Measurements from ENCODE around the gene MRPS9. TPM values are rescaled to one million over a fixed set of nuclear protein-coding genes. Genes with fewer than 3 reads are reported as not detected.

Gene MRPS9
- polyA plus RNA-seq, 2 donors: 17.8 to 25.0 TPM

DNA sequence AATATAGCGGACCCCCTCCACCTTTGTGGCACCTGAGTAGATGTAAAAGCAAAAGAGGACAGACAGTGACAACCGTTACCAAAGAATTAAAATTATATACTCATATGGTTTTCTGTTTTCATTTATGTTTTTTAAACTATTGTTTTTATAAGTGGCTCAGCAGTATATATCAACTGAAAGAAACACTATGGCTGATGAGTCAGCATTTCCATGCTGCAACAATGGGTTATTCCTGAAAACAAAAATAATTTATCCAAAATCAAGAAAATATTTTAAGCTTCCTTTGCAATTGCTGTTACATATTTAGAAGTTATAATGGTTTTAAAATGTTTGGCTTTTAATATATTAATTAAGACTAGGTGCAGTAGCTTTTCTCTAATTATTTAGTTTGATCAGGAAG lies 17.7 kb downstream of the MRPS9 start:
- WGBS, 2 donors: 73 to 77% methylated on average over 2 of the region's 2 CpGs
- Histone ChIP-seq H3K4me1 (ENCODE audit: control insufficient read depth in 2 of 2, insufficient read depth in 2 of 2, low read length in 1 of 2) (no peaks in the 10 kb centered on the region), H3K27me3 (ENCODE audit: control insufficient read depth in 1 of 2, insufficient read depth in 2 of 2, low read length in 2 of 2) (no peaks in the 10 kb centered on the region), H3K36me3 (ENCODE audit: control insufficient read depth in 2 of 2, insufficient read depth in 2 of 2, low read length in 1 of 2) (no peaks in the 10 kb centered on the region), H3K4me3 (ENCODE audit: low read depth in 1 of 2, low read length in 2 of 2) (no peak overlapping the region), H3K27ac (ENCODE audit: low read depth in 2 of 2, low read length in 1 of 2) (no peak overlapping the region), H3K9me3 (ENCODE audit: control insufficient read depth in 2 of 2, insufficient read depth in 1 of 2, low read depth in 1 of 2, low read length in 1 of 2) (no peaks in the 10 kb centered on the region)

DNA sequence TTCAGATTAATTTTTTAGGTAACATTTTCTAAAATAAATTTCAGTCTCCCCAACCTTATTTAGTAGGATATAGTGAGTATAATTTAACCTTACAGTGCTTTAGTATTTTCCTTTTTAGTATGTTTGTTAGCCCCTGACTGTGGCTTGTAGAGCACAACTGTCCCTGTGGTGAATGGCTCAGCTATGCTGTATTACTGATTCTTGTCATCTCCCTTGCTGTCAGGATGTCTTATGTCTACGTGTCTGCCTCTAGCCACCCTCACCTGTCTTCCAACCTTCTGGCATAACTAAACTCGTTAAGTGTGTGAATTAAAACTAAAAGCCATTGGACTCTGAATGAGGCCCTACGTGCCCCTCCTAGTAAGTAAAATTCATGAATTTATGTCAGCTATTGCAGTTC lies 18.4 kb downstream of the MRPS9 start:
- no peaks in the 10 kb centered on the region for H3K4me1 ChIP-seq (ENCODE audit: control insufficient read depth in 2 of 2, insufficient read depth in 2 of 2, low read length in 1 of 2)
- no peaks in the 10 kb centered on the region for H3K36me3 ChIP-seq (ENCODE audit: control insufficient read depth in 2 of 2, insufficient read depth in 2 of 2, low read length in 1 of 2)
- no peaks in the 10 kb centered on the region for H3K9me3 ChIP-seq (ENCODE audit: control insufficient read depth in 2 of 2, insufficient read depth in 1 of 2, low read depth in 1 of 2, low read length in 1 of 2)
- H3K4me3 ChIP-seq (ENCODE audit: low read depth in 1 of 2, low read length in 2 of 2): no peak overlapping the region
- 82 to 85% methylated on average over 3 of the region's 3 CpGs for WGBS, 2 donors
- no peak overlapping the region for H3K27ac ChIP-seq (ENCODE audit: low read depth in 2 of 2, low read length in 1 of 2)
- H3K27me3 ChIP-seq (ENCODE audit: control insufficient read depth in 1 of 2, insufficient read depth in 2 of 2, low read length in 2 of 2): no peaks in the 10 kb centered on the region

- no peaks in the 10 kb centered on the region for H3K27me3 ChIP-seq (ENCODE audit: control insufficient read depth in 1 of 2, insufficient read depth in 2 of 2, low read length in 2 of 2)
- no peaks in the 10 kb centered on the region for H3K36me3 ChIP-seq (ENCODE audit: control insufficient read depth in 2 of 2, insufficient read depth in 2 of 2, low read length in 1 of 2)
- no peaks in the 10 kb centered on the region for H3K4me1 ChIP-seq (ENCODE audit: control insufficient read depth in 2 of 2, insufficient read depth in 2 of 2, low read length in 1 of 2)
- H3K4me3 ChIP-seq (ENCODE audit: low read depth in 1 of 2, low read length in 2 of 2): no peak overlapping the region
- 60 to 68% methylated on average over 1 of the region's 1 CpG for WGBS, 2 donors
- no peaks in the 10 kb centered on the region for H3K9me3 ChIP-seq (ENCODE audit: control insufficient read depth in 2 of 2, insufficient read depth in 1 of 2, low read depth in 1 of 2, low read length in 1 of 2)
- no peak overlapping the region for H3K27ac ChIP-seq (ENCODE audit: low read depth in 2 of 2, low read length in 1 of 2)
Measured at GRCh38 chr2:105057005-105057404, 19.1 kb downstream of the MRPS9 start.

DNA sequence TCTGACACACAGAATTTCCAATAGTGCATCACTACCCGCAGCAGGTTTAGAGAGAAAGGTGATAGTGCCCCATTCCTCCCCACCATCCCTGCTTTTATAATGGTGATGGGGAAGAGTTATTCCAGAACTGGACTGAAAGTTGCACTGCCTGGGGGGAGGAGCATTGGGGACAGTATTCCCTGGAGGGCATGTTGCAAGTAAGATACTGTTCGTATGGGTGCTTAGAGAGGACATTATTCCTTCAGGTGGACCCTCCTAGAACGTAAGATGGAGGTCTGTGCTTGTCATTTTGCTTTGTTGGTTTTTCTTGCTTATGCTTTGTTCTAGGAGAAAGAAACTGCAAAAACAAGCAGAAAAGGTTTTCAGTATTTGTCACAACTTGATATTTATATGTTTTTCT lies 23.7 kb downstream of the MRPS9 start:
- 93 to 95% methylated on average over 3 of the region's 3 CpGs for WGBS, 2 donors
- H3K9me3 ChIP-seq (ENCODE audit: control insufficient read depth in 2 of 2, insufficient read depth in 1 of 2, low read depth in 1 of 2, low read length in 1 of 2): no peaks in the 10 kb centered on the region
- H3K4me1 ChIP-seq (ENCODE audit: control insufficient read depth in 2 of 2, insufficient read depth in 2 of 2, low read length in 1 of 2): no peaks in the 10 kb centered on the region
- no peak overlapping the region for H3K4me3 ChIP-seq (ENCODE audit: low read depth in 1 of 2, low read length in 2 of 2)
- H3K27me3 ChIP-seq (ENCODE audit: control insufficient read depth in 1 of 2, insufficient read depth in 2 of 2, low read length in 2 of 2): no peaks in the 10 kb centered on the region
- H3K36me3 ChIP-seq (ENCODE audit: control insufficient read depth in 2 of 2, insufficient read depth in 2 of 2, low read length in 1 of 2): peaks cover 0 to 5% of the 10 kb centered on the region in 2 donors
- H3K27ac ChIP-seq (ENCODE audit: low read depth in 2 of 2, low read length in 1 of 2): no peak overlapping the region

GRCh38 chr2:105062158-105062557 lies 24.3 kb downstream of the MRPS9 start:
- 95% methylated on average over 5 of the region's 5 CpGs for WGBS, 2 donors
- Histone ChIP-seq H3K4me3 (ENCODE audit: low read depth in 1 of 2, low read length in 2 of 2) (no peak overlapping the region), H3K4me1 (ENCODE audit: control insufficient read depth in 2 of 2, insufficient read depth in 2 of 2, low read length in 1 of 2) (no peaks in the 10 kb centered on the region), H3K27ac (ENCODE audit: low read depth in 2 of 2, low read length in 1 of 2) (no peak overlapping the region), H3K36me3 (ENCODE audit: control insufficient read depth in 2 of 2, insufficient read depth in 2 of 2, low read length in 1 of 2) (peaks cover 0 to 5% of the 10 kb centered on the region in 2 donors), H3K27me3 (ENCODE audit: control insufficient read depth in 1 of 2, insufficient read depth in 2 of 2, low read length in 2 of 2) (no peaks in the 10 kb centered on the region), H3K9me3 (ENCODE audit: control insufficient read depth in 2 of 2, insufficient read depth in 1 of 2, low read depth in 1 of 2, low read length in 1 of 2) (no peaks in the 10 kb centered on the region)

GRCh38 chr2:105068387-105068786 lies 30.5 kb downstream of the MRPS9 start:
- WGBS, 2 donors: 86 to 93% methylated on average over 1 of the region's 1 CpG
- H3K9me3 ChIP-seq (ENCODE audit: control insufficient read depth in 2 of 2, insufficient read depth in 1 of 2, low read depth in 1 of 2, low read length in 1 of 2): no peaks in the 10 kb centered on the region
- peaks cover 0 to 9% of the 10 kb centered on the region in 2 donors for H3K36me3 ChIP-seq (ENCODE audit: control insufficient read depth in 2 of 2, insufficient read depth in 2 of 2, low read length in 1 of 2)
- H3K27ac ChIP-seq (ENCODE audit: low read depth in 2 of 2, low read length in 1 of 2): no peak overlapping the region
- H3K27me3 ChIP-seq (ENCODE audit: control insufficient read depth in 1 of 2, insufficient read depth in 2 of 2, low read length in 2 of 2): no peaks in the 10 kb centered on the region
- H3K4me3 ChIP-seq (ENCODE audit: low read depth in 1 of 2, low read length in 2 of 2): no peak overlapping the region
- no peaks in the 10 kb centered on the region for H3K4me1 ChIP-seq (ENCODE audit: control insufficient read depth in 2 of 2, insufficient read depth in 2 of 2, low read length in 1 of 2)

- Histone ChIP-seq H3K4me3 (ENCODE audit: low read depth in 1 of 2, low read length in 2 of 2) (no peak overlapping the region), H3K9me3 (ENCODE audit: control insufficient read depth in 2 of 2, insufficient read depth in 1 of 2, low read depth in 1 of 2, low read length in 1 of 2) (no peaks in the 10 kb centered on the region), H3K4me1 (ENCODE audit: control insufficient read depth in 2 of 2, insufficient read depth in 2 of 2, low read length in 1 of 2) (no peaks in the 10 kb centered on the region), H3K27ac (ENCODE audit: low read depth in 2 of 2, low read length in 1 of 2) (no peak overlapping the region), H3K27me3 (ENCODE audit: control insufficient read depth in 1 of 2, insufficient read depth in 2 of 2, low read length in 2 of 2) (no peaks in the 10 kb centered on the region), H3K36me3 (ENCODE audit: control insufficient read depth in 2 of 2, insufficient read depth in 2 of 2, low read length in 1 of 2) (peaks cover 0 to 9% of the 10 kb centered on the region in 2 donors)
- 93 to 97% methylated on average over 5 of the region's 5 CpGs for WGBS, 2 donors
Measured at GRCh38 chr2:105068875-105069274, 31.0 kb downstream of the MRPS9 start.

GRCh38 chr2:105070010-105070865 lies 32.4 kb downstream of the MRPS9 start:
- Histone ChIP-seq H3K4me3 (ENCODE audit: low read depth in 1 of 2, low read length in 2 of 2) (no peak overlapping the region), H3K9me3 (ENCODE audit: control insufficient read depth in 2 of 2, insufficient read depth in 1 of 2, low read depth in 1 of 2, low read length in 1 of 2) (no peaks in the 10 kb centered on the region), H3K4me1 (ENCODE audit: control insufficient read depth in 2 of 2, insufficient read depth in 2 of 2, low read length in 1 of 2) (no peaks in the 10 kb centered on the region), H3K36me3 (ENCODE audit: control insufficient read depth in 2 of 2, insufficient read depth in 2 of 2, low read length in 1 of 2) (peaks cover 0 to 4% of the 10 kb centered on the region in 2 donors), H3K27ac (ENCODE audit: low read depth in 2 of 2, low read length in 1 of 2) (no peak overlapping the region), H3K27me3 (ENCODE audit: control insufficient read depth in 1 of 2, insufficient read depth in 2 of 2, low read length in 2 of 2) (no peaks in the 10 kb centered on the region)
- 87 to 88% methylated on average over 7 of the region's 7 CpGs for WGBS, 2 donors

DNA sequence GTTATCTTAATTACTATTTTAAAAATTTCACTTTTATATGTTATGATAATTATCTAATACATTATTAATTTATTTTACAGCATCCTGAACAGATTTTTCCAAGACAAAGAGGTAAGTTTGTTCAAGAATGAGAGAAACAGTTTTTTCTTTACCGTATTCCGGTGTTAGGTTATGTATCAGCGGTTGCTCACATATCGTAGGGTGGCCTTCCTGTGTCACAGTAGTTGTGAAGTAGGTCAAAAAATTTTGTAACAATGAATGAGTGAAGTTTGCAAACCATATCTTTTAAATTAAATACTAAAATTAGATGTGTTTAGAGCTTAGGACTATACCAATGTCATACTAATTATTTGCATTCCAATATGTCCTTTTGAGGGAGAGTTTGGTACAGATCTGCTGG lies 33.5 kb downstream of the MRPS9 start:
- H3K4me3 ChIP-seq (ENCODE audit: low read depth in 1 of 2, low read length in 2 of 2): no peak overlapping the region
- 94 to 98% methylated on average over 4 of the region's 4 CpGs for WGBS, 2 donors

DNA sequence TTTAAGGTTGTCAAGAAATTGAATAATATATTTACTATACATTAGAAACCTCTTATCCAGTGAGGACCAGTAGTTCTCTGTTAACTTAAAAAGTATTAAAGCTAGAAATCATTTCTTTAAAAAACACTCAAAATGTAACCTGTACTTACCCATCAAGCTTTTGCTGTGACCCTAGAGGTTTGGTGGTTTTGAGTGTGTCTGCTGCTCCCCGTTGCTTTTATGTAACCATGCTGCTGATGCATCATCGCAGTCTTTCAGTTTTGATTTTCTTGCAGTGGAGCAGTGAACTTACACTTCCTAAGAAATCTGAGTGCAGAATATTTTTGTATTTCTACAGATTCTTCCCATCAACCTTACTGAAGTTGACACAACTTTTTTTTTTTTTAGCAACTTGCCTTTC lies 34.2 kb downstream of the MRPS9 start:
- Histone ChIP-seq H3K27me3 (ENCODE audit: control insufficient read depth in 1 of 2, insufficient read depth in 2 of 2, low read length in 2 of 2) (no peaks in the 10 kb centered on the region), H3K4me1 (ENCODE audit: control insufficient read depth in 2 of 2, insufficient read depth in 2 of 2, low read length in 1 of 2) (no peaks in the 10 kb centered on the region), H3K4me3 (ENCODE audit: low read depth in 1 of 2, low read length in 2 of 2) (no peak overlapping the region), H3K27ac (ENCODE audit: low read depth in 2 of 2, low read length in 1 of 2) (no peak overlapping the region), H3K36me3 (ENCODE audit: control insufficient read depth in 2 of 2, insufficient read depth in 2 of 2, low read length in 1 of 2) (peaks cover 0 to 4% of the 10 kb centered on the region in 2 donors), H3K9me3 (ENCODE audit: control insufficient read depth in 2 of 2, insufficient read depth in 1 of 2, low read depth in 1 of 2, low read length in 1 of 2) (no peaks in the 10 kb centered on the region)
- 89 to 94% methylated on average over 2 of the region's 2 CpGs for WGBS, 2 donors

More for the DNA sequence above, 33.5 kb downstream of the MRPS9 start:
- Histone ChIP-seq H3K36me3 (ENCODE audit: control insufficient read depth in 2 of 2, insufficient read depth in 2 of 2, low read length in 1 of 2) (peaks cover 0 to 4% of the 10 kb centered on the region in 2 donors), H3K27ac (ENCODE audit: low read depth in 2 of 2, low read length in 1 of 2) (no peak overlapping the region), H3K27me3 (ENCODE audit: control insufficient read depth in 1 of 2, insufficient read depth in 2 of 2, low read length in 2 of 2) (no peaks in the 10 kb centered on the region), H3K4me1 (ENCODE audit: control insufficient read depth in 2 of 2, insufficient read depth in 2 of 2, low read length in 1 of 2) (no peaks in the 10 kb centered on the region), H3K9me3 (ENCODE audit: control insufficient read depth in 2 of 2, insufficient read depth in 1 of 2, low read depth in 1 of 2, low read length in 1 of 2) (no peaks in the 10 kb centered on the region)

All from esophagus (tissue), 2 donors.